Peyer's patch (tissue), 4 donors: ENCODE data around the gene PAM. TPM values are rescaled to one million over a fixed set of nuclear protein-coding genes. Genes with fewer than 3 reads are reported as not detected.

Source experiments
- DNase-seq, 3 donors: peaks; one replicate each; pipeline ENCODE4 v3.0.0-alpha.2; 2017 to 2019
- H3K27ac ChIP-seq, 4 donors: fragments of 200-600 bp; sonication (generic); one replicate each; pipeline ENCODE4 v1.5.1; 2016 to 2019
- H3K27me3 ChIP-seq, 2 donors: fragments of 200-600 bp; sonication (generic); one replicate each; pipeline ENCODE4 v1.5.1; 2019
- H3K36me3 ChIP-seq, 3 donors: fragments of 200-600 bp; sonication (generic); one replicate each; pipeline ENCODE4 v1.5.1; 2016 to 2019
- H3K4me1 ChIP-seq, 4 donors: fragments of 200-600 bp; sonication (generic); one replicate each; pipeline ENCODE4 v1.5.1; 2016 to 2019
- H3K4me3 ChIP-seq, 4 donors: fragments of 200-600 bp; sonication (generic); 1 replicate in 3 of 4; 2 replicates in 1 of 4; pipeline ENCODE4 v1.5.1; 2016 to 2019; ENCODE audit warnings: mild to moderate bottlenecking in 1 of 4
- H3K9me3 ChIP-seq, 4 donors: fragments of 200-600 bp; sonication (generic); one replicate each; pipeline ENCODE4 v1.5.1; 2016 to 2019; ENCODE audit warnings: mild to moderate bottlenecking in 1 of 4
- POLR2A ChIP-seq, 2 donors: fragments of 450-650 bp; IDR thresholded peaks; one replicate each; pipeline ENCODE4 v1.5.1; 2017; ENCODE audit warnings: antibody characterized with exemption in 2 of 2, mild to moderate bottlenecking in 2 of 2, moderate library complexity in 2 of 2
- total RNA-seq, 4 donors: library from RNA; depleted of rRNA; stranded (reverse); fragments of >200 nt; gene quantifications; one replicate each; pipeline ENCODE4 v1.1.0, GENCODE V29; 2016
- TF ChIP-seq, protein P1 (sequence below), 6 experiments: fragments of 450-650 bp in 4 of 6; fragments of 200-600 bp in 2 of 6; sonication (generic) in 1 of 6; IDR thresholded peaks; one replicate each; pipeline ENCODE4 v1.5.1; 2017 to 2019; ENCODE audit warnings: antibody characterized with exemption in 6 of 6, mild to moderate bottlenecking in 3 of 6, moderate library complexity in 1 of 6

PAM gene
- total RNA-seq, 4 donors from 2014 or later, result 58.6 to 130 (median 109) TPM

DNA sequence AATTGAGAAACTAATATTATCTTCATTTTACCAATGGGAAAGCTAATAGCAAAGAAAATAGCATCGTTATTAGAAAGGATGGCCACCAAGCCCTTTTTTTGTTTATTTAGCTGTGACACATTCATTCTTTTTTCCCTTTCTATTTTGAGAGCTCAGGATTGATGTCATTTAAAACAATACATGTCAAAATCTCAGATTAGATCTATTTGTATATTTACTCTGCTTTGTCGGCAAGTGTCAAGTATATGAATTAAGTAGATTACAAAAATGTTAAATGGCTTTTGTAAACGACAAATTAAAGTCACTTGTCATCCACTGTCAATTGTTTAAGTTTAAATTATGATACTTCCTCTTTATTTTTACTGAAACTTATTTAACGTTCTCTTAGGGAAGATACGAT is 118.9 kb downstream of the PAM start:
- Histone ChIP-seq H3K4me3 (no peak overlapping the region), H3K27ac (no peak overlapping the region), H3K36me3 (no peaks in the 10 kb centered on the region), H3K4me1 (no peaks in the 10 kb centered on the region), H3K9me3 (no peaks in the 10 kb centered on the region), H3K27me3 (no peaks in the 10 kb centered on the region)
- TF ChIP-seq, protein P1, sequence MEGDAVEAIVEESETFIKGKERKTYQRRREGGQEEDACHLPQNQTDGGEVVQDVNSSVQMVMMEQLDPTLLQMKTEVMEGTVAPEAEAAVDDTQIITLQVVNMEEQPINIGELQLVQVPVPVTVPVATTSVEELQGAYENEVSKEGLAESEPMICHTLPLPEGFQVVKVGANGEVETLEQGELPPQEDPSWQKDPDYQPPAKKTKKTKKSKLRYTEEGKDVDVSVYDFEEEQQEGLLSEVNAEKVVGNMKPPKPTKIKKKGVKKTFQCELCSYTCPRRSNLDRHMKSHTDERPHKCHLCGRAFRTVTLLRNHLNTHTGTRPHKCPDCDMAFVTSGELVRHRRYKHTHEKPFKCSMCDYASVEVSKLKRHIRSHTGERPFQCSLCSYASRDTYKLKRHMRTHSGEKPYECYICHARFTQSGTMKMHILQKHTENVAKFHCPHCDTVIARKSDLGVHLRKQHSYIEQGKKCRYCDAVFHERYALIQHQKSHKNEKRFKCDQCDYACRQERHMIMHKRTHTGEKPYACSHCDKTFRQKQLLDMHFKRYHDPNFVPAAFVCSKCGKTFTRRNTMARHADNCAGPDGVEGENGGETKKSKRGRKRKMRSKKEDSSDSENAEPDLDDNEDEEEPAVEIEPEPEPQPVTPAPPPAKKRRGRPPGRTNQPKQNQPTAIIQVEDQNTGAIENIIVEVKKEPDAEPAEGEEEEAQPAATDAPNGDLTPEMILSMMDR (IDR thresholded peaks at IDR 0.05), result no peak
- TF ChIP-seq POLR2A (IDR thresholded peaks at IDR 0.05), result no peak
- no peak for DNase-seq

DNA sequence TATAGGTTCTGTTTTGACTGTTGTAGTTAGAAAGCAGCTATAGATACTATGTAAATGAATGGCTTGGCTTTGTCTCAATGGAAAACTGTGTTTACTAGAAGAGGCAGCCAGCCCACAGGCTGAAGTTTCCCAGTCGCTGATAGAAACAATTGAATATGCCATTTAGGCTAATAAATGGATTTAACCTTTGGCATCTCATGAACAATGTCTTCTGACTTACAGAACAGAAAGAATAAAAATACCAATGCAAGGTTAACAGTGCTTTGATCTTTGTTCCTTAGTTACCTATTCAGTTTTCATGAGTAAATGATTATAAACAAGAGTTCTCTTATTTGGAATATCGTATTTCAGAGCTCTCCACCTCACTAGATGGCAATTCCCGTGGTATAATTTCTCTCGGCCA is 120.6 kb downstream of the PAM start:
- DNase-seq, result no peak
- H3K27me3 ChIP-seq, result no peaks in the 10 kb centered on the region
- no peak overlapping the region for H3K27ac ChIP-seq

DNA sequence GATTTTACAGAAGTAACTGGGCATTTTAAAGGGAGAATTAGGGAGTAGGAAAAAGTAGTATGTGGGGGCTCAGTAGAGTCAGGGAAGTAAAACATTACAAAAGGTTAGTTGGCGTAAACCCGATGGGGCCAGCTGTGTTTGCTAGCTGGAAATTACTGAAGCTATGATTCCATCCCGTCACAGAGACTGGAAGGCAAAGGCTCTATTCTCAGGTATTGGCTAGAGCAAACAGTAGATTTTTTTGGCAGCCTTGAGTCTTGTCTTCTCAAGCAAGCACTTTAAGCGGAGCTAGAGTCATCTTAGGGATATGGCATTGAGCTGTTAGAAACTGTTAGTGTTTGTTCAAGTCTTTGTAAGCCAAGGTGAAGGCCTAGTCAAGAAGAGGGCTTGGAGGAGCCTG is 121.5 kb downstream of the PAM start:
- TF ChIP-seq POLR2A (IDR thresholded peaks at IDR 0.05), result no peak
- TF ChIP-seq, protein P1 (IDR thresholded peaks at IDR 0.05), result no peak
- Histone ChIP-seq H3K36me3 (no peaks in the 10 kb centered on the region), H3K27ac (no peak overlapping the region), H3K4me1 (no peaks in the 10 kb centered on the region), H3K9me3 (no peaks in the 10 kb centered on the region), H3K4me3 (no peak overlapping the region), H3K27me3 (no peaks in the 10 kb centered on the region)
- DNase-seq, result no peak

More for the DNA sequence above, 120.6 kb downstream of the PAM start:
- TF ChIP-seq, protein P1 (IDR thresholded peaks at IDR 0.05), result no peak
- no peak for TF ChIP-seq POLR2A (IDR thresholded peaks at IDR 0.05)
- Histone ChIP-seq H3K4me1 (no peaks in the 10 kb centered on the region), H3K9me3 (no peaks in the 10 kb centered on the region), H3K36me3 (no peaks in the 10 kb centered on the region), H3K4me3 (no peak overlapping the region)

DNA sequence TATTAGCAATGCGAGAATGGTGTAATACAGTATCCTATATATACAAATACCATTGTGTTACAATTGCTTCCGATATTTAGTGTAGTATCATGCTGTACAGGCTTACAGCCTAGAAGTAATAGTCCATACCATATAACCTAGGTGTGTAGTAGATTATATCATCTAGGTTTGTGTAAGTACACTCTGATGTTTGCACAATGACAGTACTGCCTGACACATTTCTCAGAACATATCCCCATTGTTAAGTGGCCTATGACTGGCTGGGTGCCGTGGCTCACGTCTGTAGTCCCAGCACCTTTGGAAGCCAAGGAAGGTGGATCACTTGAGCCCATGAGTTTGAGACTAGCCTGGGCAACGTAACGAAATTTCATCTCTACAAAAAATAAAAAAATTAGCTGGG is 124.6 kb downstream of the PAM start:
- Histone ChIP-seq H3K27ac (no peak overlapping the region), H3K27me3 (no peaks in the 10 kb centered on the region), H3K9me3 (no peaks in the 10 kb centered on the region), H3K36me3 (no peaks in the 10 kb centered on the region), H3K4me1 (no peaks in the 10 kb centered on the region), H3K4me3 (no peak overlapping the region)
- TF ChIP-seq, protein P1 (IDR thresholded peaks at IDR 0.05), result no peak
- TF ChIP-seq POLR2A (IDR thresholded peaks at IDR 0.05), result no peak
- DNase-seq, result no peak

DNA sequence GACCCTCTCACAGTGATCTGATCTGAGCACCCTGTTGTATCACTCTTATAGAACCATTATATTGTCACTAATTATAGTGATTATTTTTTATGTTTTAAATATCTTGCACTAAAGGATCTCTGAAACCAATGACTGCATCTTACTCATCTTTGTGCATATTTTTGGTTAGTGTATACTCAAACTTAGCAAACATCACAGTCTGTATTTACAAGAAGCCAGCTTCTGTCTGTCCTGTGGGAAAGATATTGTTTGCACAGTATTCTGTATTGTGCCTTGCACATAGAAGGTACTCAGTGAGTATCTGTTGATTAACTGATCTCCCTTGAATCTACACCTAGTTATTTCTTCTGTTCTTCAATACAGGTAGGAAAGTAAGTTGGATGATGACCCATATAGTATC is 131.5 kb downstream of the PAM start:
- H3K36me3 ChIP-seq, result no peaks in the 10 kb centered on the region
- TF ChIP-seq, protein P1 (IDR thresholded peaks at IDR 0.05), result no peak
- no peak for TF ChIP-seq POLR2A (IDR thresholded peaks at IDR 0.05)
- no peaks in the 10 kb centered on the region for H3K27me3 ChIP-seq
- no peaks in the 10 kb centered on the region for H3K9me3 ChIP-seq
- no peaks in the 10 kb centered on the region for H3K4me1 ChIP-seq
- H3K27ac ChIP-seq, result no peak overlapping the region
- DNase-seq, result no peak
- no peak overlapping the region for H3K4me3 ChIP-seq

DNA sequence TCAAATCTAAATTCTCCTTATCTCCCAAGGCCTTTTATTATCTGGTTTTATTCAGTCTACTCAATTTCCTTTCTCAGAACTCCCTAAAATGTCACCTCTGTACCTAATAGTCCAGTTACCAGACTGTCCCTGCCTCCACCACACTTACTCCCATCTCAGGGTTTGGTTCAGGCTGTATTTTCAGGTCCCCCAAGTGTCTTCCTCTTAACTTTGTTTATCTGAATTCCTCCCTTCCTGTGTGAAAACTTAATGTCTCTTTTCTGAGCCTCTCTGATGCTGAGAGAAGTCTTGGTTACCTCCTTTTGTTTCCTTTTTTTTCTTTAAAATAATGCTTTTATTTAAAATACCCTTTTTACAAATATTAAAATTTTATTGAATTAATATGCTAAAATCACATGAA is 133.4 kb downstream of the PAM start:
- no peak for DNase-seq
- H3K9me3 ChIP-seq, result no peaks in the 10 kb centered on the region
- no peaks in the 10 kb centered on the region for H3K4me1 ChIP-seq
- H3K27me3 ChIP-seq, result no peaks in the 10 kb centered on the region
- H3K4me3 ChIP-seq, result no peak overlapping the region
- H3K27ac ChIP-seq, result no peak overlapping the region
- no peaks in the 10 kb centered on the region for H3K36me3 ChIP-seq
- no peak for TF ChIP-seq POLR2A (IDR thresholded peaks at IDR 0.05)
- TF ChIP-seq, protein P1 (IDR thresholded peaks at IDR 0.05), result no peak
